Upper lobe of left lung (tissue), 4 donors: ENCODE measurements around the gene VKORC1.

ENCODE experiments used
- CTCF ChIP-seq, 6 experiments: fragments of 450-650 bp in 4 of 6; fragments of 200-600 bp in 2 of 6; sonication (generic) in 2 of 6; IDR thresholded peaks; one replicate each; pipeline ENCODE4 v1.5.1; 2016 to 2019; ENCODE audit warnings: antibody characterized with exemption in 6 of 6
- EP300 ChIP-seq, 4 donors: sonication (generic); formaldehyde crosslinking; IDR thresholded peaks; one replicate each; pipeline ENCODE4 v1.5.1; 2017; ENCODE audit warnings: antibody characterized with exemption in 4 of 4, control low read depth in 2 of 4
- POLR2A ChIP-seq, 4 donors: fragments of 450-650 bp; IDR thresholded peaks; one replicate each; pipeline ENCODE4 v1.5.1; 2016 to 2017; ENCODE audit warnings: antibody characterized with exemption in 4 of 4, mild to moderate bottlenecking in 2 of 4

- TF ChIP-seq EP300 (IDR thresholded peaks at IDR 0.05) (no peak), CTCF (IDR thresholded peaks at IDR 0.05) (no peak), POLR2A (IDR thresholded peaks at IDR 0.05) (no peak)
Measured at GRCh38 chr16:31093132-31093703, 1.4 kb downstream of the VKORC1 start.
